ENCODE results near the gene TMSB10.
"Not testable (repeated sequence)": the region's sequence is repeated elsewhere in the genome, so short reads cannot be mapped to it uniquely, and the experiment has no call there.

TMSB10 gene

DNA sequence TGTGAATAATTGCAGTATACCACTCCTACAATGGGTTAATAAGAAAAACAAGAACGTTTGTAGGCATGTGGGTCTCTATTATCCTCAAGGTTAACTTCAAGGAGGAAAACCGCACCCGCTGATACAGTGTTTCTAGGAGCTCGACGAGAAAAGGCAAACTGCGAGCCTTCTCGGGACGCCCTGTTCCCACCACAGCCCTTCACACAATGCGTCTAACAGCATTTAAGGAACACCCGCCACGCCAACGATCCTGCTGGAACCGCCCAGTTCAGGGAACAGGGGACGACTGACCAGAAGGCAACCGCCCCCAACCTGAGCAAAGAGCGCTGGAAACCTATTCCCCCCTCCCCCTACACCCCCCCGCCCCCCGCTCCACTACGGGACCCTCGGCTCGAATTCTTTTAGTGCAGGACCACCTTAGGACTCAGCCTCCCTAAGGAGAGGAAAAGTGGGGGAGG, 710 bp upstream of the TMSB10 start:
- peak; percentile 42 for DNase-seq (ENCODE audit: low spot score)

DNA sequence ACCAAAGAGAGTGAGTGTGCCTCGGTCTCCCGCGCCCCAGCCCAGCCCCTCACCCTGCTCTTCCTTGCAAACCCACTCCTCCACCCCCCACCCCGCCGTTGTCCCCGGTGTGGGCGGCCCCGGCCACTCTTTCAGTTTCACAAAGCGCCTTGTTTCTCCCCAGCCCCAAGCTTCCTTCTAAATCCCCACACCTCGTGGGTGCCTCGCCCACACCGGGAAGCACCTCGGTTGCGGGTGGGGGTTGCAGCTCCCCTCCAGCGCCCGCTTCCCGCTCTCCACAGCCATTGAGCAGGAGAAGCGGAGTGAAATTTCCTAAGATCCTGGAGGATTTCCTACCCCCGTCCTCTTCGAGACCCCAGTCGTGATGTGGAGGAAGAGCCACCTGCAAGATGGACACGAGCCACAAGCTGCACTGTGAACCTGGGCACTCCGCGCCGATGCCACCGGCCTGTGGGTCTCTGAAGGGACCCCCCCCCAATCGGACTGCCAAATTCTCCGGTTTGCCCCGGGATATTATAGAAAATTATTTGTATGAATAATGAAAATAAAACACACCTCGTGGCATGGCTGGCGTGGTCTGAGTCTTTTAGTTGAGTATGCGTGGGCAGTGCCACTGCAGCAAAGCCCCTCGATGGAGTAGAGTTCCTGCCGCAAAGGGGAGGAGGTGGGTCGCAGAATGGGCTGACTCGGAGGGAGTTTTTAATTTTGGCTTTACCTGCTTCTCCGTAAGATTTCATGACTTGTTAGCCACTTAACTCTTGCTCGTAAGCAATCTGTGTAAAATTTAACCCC, 848 bp downstream of the TMSB10 start:
- peak; percentile 53 for DNase-seq (ENCODE audit: low spot score)

DNA sequence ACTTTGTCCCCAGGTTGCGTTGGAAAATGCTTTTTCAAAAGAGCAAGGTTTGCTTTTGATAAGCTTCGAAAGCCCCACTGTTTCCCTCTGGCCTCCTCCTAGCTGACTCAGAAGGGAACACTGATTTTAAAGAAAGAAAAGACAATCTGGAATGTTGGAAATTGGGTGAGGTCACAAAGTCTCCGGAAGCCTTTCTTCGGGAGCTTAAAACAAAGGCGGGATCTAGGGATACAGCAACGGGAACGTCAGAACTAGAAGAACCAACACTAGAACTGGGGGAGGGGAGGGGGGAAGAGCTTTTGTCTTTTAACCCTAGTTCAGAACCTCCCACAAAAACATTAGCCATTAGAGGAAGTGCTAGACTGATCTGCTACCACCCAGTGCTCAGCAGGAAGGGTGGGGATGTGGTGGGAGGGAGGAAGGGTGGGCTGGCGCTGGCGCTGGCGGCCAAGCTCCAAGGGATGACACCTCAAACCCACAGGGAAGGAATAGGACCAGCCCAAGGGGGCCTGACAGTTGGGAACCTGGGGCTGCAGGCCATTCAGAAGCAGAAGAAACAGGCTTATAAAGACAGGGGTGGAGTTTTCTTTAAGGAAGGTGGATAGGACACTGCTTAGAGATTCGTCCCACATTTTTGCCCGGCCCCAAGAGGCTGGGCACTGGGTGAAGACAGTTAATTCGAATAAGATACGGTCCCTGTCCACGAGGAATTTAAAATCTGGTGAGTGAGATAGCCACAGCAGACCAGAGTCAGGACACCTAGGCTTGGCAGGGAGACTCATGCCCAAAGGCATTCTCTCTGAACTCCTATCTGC, 1.7 kb downstream of the TMSB10 start:
- DNase-seq (ENCODE audit: low spot score) = peak; percentile 61

DNA sequence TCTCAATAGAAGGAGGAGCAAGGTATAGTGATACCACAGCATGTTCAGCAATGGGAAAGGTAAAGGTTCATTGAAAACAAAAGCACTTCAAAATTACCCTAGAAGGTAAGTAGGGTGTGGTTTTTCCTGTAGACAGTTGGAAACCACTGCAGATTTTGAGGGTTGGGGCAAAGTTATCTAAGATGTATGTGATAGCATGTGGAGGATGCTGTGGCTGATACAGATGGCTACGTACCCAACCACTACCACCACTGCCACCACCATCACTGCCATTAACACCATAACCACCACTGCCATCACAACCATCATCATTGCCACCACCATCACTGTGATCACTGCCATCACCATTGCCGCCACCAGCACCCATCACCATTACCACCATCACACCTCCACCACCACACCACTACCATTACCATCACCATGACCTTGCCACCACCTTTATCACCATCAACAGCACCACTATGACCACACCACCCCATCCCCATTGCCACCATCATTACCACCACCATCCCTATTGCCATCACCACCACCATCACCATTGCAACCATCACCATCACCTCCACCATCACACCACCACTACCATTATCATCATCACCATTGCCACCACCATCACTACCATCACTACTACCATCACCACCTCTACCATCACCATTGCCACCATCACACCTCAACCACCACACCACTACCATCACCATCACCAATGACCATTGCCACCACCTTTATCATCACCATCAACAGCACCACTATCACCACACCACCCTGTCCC, 3.7 kb downstream of the TMSB10 start:
- DNase-seq (ENCODE audit: low spot score) = no peak

DNA sequence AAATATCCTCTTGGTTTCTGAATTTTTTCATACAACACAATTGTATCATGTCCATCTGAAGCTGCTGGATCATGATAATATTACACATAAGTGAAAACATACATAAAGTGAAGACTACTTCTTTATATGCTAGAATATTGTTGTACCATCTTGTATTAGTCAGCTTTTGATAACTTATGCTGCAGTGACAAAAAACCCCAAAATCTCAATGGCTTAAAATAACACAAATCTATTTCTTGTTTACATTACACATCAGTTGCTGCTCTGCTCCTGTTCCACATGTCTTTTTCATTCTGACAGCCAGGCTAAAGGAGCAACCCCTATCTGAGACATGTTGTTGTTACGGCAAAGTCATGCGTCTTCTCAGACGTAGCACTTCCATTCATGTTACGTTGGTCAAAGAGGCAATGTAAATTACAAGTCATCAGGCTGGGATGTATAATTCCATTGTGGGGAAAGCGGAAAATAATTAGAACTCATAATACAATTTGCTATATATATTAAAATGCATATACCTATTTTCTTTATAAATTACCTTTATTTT, 5.8 kb downstream of the TMSB10 start:
- DNase-seq (ENCODE audit: low spot score) = no peak

DNA sequence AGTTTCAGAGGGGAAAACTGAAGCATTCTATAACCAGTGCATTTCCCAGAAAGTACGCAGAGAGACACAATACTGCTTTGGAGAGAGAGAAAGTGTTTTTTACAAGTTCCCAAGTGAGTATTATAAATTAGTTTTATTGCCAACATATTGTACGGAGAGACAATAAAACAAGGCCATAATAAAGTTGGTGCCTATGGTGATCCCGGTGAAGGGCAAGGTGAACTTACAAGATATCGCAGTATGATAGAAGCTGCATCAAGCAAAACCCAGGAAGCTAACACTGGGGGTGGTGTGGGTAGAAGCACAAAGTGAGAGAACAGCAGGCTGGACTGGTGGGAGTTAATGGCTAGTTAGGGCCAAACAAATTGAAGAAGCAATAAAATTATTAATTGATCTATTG, 7.5 kb downstream of the TMSB10 start:
- DNase-seq (ENCODE audit: low spot score) = no peak

DNA sequence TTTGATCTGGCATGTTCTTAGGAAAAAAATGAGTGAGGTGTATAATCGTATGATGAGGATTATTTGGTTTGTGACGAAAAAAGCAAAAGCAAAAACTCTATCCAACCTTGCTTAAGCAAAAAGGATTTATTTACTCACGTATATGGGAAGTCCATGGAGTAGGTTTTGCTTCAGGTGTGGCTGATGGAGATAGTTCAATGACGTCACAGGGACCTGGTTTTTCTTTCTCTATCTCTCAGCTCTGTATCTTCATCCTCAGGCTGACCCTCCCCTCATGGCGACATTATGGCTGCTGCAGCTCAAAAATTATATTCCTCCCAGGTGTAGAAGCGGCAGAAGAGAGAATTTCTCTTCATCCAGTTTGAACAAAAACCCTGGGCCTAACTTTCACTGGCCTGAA, 8.9 kb downstream of the TMSB10 start:
- DNase-seq (ENCODE audit: low spot score) = no peak

DNA sequence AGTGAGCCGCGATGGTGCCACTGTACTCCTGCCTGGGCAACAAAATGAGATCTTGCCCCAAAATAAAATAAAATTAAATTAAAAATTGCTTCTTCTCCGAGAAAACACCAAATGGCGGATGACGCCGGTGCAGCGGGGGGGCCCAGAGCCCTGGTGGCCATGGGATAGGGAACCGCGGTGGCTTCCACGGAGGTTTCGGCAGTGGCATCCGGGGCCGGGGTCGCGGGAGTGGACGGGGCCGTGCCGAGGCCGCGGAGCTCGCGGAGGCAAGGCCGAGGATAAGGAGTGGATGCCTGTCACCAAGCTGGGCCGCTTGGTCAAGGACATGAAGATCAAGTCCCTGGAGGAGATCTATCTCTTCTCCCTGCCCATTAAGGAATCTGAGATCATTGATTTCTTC, 10.2 kb downstream of the TMSB10 start:
- DNase-seq (ENCODE audit: low spot score) = not testable (repeated sequence)

DNA sequence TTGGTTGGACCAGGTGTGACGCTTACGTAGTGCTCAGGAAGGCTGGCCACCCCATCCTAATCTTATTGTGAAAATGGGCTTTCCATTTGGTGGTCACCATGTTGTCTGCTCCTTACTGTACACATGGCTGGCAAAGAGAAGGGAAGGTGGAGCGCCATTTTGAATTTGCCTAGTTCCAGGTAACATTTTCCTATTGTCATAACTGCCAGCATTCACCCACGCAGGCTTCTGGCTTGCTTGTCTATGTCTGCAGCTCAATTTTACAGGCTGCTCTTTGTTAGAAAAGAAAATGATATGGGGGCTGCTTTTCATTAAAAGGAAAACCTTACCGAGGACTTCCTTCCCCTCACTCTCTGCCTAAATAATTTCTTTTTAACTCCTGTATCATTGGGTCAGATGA, 12.4 kb downstream of the TMSB10 start:
- not testable (repeated sequence) for DNase-seq (ENCODE audit: low spot score)

DNA sequence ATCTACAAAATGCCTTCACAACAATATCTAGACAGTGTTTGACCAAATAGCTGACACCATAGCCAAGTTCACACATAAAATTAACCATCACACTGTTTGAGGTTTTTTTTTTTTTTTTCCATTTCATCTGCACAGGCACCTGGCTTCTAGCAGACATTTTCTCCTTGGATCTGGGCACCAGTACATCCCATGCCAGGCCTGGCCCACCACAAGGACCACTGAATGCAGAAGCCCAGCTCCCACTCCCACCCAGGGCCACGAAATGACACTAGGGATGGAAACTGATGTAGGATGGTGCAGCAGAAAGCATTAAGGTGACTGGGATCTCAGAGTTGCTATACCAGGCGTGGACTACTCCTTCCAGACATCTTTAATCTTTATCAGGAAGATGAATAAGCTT, 13.0 kb downstream of the TMSB10 start:
- no peak for DNase-seq (ENCODE audit: low spot score)

DNA sequence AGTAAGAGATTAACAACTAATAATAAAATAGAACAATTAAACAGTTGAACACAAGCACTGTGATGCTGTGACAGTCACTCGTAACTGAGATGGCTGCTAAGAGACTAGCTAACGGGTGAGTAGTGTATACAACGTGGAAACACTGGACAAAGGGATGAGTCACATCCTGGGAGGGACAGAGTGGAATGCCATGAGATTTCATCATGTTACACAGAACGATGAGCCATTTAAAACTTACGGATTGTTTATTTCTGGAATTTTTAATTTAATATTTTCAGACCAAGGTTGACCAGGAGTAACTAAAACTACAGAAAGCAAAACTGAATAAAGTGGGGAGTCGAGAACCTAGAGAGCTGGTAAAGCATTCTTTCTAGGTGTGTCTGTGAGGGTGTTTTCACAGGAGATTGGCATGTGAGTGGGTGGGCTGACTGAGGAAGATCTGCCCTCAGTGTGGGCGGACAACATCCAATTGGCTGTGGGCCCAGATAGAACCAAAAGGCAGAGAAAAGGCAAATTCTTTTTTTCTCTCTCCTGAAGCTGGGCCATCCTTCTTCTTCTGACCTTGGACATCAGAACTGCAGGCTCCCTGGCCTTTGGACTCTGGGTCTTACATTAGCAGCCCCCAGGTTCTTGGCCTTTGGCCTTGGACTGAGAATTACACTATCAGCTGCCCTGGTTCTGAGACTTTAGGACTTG, 14.6 kb downstream of the TMSB10 start:
- no peak for DNase-seq (ENCODE audit: low spot score)

DNA sequence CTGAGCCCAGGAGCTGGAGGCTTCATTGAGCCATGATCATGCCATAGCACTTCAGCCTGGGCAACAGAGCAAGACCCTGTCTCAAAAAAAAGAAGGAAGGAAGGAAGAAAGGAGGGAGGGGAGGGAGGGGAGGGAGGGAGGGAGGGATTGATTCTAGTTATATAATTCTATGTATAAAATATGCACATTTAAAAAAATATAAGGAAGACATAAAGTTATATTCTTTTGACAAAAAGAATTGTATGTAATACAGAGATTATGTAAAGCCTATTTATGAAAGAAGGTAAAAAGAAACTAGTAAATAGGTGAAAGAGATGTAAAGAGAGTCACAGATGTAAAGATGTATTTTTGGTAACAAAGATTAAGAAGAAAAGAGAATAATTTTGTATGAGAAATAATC, 17.6 kb downstream of the TMSB10 start:
- DNase-seq (ENCODE audit: low spot score) = no peak

DNA sequence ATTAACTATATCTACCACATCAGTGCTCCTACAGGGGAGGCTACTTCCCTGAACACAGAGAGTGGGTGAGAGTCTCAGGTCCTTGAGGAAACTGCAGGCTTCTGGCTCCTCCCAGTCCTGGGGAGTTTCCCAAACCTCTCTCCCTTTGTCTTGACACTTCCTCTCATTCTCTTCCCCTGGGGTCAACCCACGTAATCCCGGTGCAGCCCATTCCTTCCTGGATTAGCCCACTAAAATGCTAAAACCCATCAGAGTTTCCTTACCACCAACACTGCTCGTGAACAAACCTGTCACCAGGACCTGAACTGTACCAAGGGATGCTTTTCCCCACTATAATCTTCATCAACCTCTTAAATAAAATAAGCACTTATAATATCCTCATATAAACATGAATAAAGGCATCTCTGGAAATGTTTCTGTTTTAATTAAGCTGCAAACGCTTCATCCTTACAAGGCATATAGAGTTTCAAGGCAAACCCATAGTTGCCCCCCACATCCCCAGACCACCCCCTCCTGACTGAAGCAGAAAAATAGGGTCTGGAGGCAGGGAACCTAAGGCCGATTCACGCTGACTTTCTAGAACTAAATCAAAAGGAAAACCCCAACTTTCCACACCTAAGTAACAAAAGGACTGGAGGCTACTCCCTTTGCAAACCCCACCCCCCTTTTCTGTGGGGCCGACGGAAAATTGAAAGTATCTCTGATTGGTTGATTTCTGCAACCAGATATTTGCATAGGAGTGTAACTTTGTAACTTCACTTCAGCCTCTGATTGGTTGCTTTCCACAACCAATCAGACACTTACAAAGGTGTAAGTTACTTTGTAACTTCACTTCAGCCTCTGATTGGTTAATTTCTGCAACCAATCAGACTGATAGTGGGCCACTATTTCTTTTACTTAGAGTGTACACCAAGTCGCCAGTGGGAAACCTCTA, 19.0 kb downstream of the TMSB10 start:
- no peak for DNase-seq (ENCODE audit: low spot score)

DNA sequence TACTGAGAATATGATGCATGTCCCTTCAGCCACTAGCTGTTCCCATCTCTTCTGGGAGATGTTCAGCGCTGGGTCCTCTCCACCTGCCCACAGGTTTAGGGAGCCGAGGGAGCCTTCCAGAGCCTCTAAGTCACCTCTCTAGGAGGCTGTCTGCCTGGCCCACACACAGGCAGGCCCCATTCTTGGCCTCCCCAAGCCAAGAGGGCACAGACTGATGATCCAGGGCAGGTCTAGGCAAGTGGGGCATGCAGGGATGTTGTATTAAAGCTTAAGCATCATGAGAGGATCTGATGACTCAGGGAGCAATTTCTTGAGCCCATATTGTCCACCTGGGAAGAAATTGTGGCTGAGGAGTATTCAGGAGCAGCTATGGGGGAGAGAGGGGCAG, 19.9 kb downstream of the TMSB10 start:
- DNase-seq (ENCODE audit: low spot score) = no peak

DNA sequence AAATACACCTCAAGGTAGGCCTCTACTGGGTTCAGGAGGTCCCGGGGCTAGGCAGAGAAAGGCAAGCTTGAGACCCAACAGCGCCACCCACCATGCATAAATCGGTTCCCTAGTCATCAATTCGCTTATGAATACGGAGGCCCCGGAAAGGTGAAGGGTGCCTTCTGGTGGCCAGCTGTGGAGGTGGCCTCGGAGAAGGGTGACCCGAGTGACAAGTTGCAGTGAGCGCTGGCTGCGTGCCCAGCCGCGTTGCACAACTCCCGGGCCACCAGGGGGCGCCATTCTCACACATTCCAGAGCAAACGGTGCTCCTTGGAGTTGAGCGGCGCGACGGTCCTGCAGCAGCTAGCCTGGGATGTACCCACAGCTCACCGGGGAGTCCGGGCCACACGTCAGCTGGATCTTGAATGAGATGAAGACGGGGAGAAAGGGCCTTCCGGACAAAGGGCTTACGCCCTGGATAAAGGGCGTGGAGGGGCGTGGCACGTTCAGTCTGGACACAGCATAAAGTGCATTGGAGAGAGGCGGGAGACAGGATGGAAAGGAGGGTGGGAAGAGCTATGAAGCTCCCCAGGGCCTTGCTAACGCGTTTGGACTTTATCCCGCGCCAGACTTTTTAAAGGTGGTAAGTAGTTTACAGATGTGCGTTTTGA, 20.4 kb downstream of the TMSB10 start:
- peak; percentile 86 for DNase-seq (ENCODE audit: low spot score)

DNA sequence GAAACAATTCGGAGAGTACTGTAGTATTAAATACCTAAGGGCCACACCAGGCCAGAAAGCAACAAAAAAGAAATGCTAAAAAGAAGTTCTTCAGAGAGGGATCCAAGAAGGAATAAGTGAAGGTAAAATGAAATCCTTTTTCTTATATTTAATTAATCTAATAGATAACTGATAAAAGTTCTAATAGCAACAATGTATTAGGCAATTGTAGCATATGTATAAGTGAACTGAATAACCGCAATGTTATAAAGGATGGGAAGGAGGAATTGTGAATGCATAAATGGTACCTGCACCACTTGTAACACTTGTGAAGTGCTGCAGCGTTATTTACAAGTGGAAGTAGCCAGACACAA, 21.8 kb downstream of the TMSB10 start:
- DNase-seq (ENCODE audit: low spot score) = no peak

DNA sequence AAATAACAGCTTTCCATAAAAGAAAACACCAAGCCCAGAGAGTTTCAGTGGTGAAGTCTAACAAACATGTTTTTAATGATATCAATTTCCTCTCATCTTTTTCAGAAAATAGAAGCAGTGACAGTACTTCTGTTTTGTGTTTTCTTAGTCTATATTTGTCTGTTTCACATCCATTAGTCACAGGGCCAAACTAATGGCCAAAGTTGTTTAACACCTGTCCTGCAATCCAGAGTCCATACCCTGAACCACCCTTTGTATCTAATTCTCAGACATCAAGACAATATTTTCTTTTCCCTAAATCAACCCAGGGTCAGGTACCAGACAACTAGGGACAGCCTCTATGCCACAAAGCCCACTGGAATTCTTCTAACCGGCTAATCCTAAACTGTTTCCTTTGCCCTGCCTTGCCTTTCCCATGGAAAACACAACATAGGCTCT, 25.9 kb downstream of the TMSB10 start:
- no peak for DNase-seq (ENCODE audit: low spot score)

DNA sequence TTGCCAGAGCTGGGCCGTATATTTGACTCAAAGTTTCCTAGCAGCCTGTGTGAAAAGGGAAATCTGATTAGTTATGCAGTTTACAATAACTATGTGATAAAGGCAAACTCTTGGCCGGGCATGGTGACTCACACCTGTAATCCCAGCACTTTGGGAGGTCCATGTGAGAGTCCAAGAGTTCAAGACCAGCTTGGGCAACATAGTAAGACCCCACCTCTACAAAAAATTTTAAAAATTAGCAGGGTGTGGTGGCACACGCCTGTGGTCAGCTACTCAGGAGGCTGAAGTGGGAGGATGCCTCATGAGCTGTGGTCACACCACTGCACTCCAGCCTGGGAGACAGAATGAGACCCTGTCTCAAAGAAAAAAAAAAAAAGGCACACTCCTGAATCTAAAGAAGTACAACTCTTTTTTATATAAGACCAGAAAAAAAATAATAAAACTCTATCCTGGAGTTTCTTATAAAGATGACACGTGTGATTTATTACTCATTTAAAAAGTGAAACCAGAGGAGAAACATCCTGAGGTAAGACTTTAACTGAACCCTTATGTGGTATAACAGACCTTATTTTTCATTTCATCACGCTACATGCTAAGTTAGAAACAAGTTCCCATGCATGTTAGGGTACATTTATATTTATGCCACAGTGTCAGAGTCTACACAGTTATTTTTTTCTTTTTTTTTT, 32.9 kb downstream of the TMSB10 start:
- no peak for DNase-seq (ENCODE audit: low spot score)

DNA sequence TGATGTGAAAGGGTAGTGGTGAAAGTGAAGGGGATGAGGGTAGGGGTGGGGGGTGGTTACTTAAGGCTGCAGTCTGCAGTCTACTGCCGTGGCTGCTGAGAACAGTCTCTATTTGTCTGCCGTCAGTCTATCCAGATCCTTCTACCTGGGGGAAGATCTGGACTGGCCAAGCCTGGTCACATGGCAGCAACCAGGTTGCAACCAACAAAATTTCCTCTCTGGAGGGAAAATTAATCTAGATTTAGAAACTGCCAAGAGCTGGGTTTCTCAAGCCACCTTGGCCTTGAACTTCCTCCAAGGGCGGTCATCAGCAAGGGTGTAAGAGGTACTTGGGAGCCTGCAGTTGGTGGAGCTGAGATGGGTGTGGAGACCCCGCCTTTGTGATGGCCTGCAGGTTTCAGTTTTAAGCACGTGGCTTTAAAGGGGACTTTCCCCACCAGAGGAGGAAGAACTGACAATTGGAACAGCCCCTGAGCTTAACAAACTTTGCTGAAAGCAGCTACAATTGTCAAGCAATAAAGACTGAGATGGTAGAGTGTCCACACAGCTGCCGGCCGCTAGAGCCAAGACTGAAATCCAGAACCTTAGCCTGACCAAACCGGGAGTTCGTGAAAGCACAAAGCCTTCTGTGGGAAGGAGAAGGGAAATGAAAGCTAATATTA, 34.1 kb downstream of the TMSB10 start:
- DNase-seq (ENCODE audit: low spot score) = no peak
